GM18520 (cell line): Measurements from ENCODE around the gene GABRQ.

ENCODE experiments used
- ATAC-seq: cut with Tn5 transposase; IDR thresholded peaks from one replicate; pipeline ENCODE4 v1.9.1; 2021; ENCODE audit not compliant: unreplicated experiment

Gene GABRQ

DNA sequence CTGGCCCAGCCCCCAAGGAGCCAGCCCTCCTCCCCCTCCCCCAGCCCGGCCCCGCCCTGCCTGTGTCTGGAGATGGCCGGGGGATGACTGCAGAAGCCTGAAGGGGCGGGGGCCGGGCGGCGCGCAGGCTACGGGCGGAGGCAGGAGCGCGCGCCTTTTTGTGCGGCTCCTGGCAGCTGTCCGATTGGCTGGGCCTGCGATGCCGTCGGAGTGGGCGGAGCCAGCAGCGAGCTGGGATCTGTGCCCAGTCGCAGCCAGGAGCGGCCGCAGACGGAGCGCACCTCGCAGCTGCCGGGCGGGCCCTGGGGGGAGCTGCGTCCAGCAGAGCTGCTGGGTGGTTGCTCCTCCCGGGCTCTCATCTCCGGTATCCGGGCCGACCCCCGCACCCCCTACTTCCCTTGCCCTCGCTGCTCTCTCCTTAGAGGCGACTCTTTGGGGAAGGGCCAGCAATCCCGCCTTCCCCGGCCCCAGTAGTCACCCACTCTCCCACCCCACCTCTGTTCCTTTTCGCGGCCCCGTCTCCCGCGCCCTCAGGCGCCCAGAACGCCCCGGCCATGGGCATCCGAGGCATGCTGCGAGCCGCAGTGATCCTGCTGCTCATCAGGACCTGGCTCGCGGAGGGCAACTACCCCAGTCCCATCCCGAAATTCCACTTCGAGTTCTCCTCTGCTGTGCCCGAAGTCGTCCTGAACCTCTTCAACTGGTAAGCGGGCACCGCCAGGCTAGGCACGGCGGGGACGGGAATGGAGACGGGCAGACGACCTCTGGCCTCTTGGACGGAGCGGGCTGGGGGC is at the start of gene GABRQ:
Gene GABRQ (plus strand): TSS at position 247 of the 794 bp plus-strand sequence. CDS start 308 bp downstream, at position 555.
- no peak for ATAC-seq

GRCh38 chrX:152588206-152588605 is 49.5 kb upstream of the GABRQ start:
- ATAC-seq, result no peak

GRCh38 chrX:152600853-152601633 is 36.7 kb upstream of the GABRQ start:
- ATAC-seq, result no peak

- ATAC-seq, result no peak
These were observed 35.7 kb upstream of the GABRQ start for GRCh38 chrX:152601848-152602616.

- ATAC-seq, result no peak
These were observed 22.9 kb upstream of the GABRQ start for GRCh38 chrX:152614791-152615190.

GRCh38 chrX:152619897-152620296 is 17.8 kb upstream of the GABRQ start:
- no peak for ATAC-seq

DNA sequence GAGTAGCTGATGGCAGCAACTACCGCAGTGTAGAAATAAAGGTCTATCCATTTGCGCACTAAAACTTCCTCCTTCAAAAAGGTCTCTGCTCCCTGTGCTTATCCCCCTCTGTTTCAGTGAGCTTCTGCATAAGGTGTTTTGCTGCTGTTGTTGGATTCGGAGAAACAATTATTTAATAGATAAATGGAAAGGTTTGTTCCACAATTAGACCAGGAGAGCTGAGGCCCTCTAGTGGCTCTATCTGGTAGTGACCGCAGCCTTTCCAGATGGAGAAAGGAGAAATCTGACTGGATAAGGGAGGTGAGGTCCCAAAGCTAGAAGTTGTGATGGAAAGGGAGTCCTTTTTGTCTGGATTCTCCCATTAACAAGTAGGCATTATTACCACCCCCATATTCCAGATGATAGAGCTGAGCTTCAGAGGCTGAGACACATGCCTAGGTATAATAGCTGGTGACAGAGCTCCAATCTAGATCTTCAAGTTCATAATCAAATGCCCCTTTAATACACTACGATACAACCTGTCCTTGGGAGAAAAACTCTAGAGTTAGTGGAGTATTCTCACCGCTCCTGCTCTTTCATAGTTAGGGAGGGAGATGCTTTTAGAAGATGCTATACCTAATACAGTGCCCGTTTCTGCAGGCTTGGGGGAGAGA is 5.1 kb upstream of the GABRQ start:
- ATAC-seq, result no peak

- no peak for ATAC-seq
These were observed 1.8 kb upstream of the GABRQ start for GRCh38 chrX:152635941-152636340.

GRCh38 chrX:152638443-152638904 is 779 bp downstream of the GABRQ start:
- ATAC-seq, result no peak

DNA sequence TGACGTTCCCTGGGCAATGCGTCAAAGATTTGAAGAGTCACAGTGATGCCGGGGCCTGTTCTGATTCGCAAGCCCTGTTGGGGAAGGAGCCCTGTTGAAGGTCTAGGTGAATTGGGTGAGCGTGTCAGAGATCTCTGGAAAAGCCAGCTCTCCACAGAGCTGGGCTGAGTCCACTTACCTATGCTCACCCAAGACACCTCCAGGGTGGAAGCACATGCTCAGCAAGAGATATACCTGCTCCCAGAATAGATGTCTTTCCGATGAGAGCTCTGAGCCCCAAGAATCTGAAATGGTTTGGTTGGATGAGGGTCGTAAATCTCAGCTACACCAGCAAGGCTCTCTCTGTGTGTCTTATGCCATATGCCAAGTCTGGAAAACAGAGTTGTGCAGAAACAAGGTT is 1.7 kb downstream of the GABRQ start:
- ATAC-seq, result no peak

GRCh38 chrX:152640034-152640818 is 2.5 kb downstream of the GABRQ start:
- ATAC-seq, result no peak

DNA sequence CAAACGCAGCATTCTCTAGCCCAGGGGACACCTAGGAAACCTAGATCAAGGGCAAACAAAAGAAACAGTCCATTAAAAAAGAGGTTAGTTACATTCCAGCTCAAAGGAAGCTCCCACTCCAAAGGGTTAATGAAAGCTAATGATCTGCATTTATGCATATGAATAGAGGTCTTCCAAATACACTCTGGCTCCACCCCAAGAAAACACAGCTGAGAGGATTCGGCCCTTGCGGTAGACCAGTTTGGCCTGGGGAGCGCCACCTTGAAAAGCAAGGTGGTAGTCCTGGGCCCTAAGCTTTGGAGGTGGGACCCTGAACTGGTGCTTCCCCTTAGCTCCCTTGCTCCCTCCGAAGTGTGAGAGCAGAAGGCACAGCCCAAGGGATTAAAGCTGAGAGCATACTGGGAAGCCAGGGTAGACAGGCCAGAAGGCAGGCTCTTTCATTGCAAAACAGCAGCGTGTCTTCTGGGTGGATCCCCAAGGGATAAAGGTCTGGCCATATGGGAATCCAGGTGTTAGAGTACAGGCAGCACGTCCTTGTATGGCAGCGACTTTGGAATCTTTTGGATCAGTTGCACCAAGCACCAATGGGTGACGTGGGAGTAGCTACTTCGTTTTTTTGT is 3.7 kb downstream of the GABRQ start:
- no peak for ATAC-seq

GRCh38 chrX:152641996-152642395 is 4.3 kb downstream of the GABRQ start:
- ATAC-seq, result no peak

DNA sequence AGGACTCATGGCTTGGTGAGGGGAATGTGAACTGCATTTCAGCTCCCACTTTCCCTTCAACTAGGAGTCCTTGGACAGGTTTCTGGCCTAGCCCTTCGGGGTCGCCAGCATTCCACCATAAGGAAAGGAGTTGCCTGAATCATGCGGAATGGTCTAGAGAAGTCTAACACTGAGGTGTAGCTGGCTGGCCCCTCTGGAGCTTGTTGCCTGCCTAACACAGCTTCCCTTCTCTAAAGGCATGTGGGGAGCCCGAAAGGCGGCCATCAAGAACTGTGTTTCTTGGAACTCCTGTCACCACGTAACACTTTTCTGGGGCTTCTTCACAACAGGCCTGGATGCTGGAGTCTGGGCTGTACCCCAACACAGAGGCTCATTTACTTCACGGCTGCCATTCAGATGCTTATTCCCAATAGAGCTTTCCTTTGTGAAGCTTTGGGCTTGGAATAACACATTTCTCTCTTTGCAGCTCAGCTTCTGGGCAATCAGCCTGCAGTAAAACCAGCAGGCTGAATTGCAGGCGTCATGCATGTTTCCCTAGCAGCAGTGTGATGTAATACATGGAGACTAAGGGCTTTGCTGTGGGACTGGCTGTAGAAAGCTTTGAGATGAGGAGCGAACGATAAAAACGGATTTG is 5.4 kb downstream of the GABRQ start:
- no peak for ATAC-seq

GRCh38 chrX:152646961-152647360 is 9.3 kb downstream of the GABRQ start:
- no peak for ATAC-seq

DNA sequence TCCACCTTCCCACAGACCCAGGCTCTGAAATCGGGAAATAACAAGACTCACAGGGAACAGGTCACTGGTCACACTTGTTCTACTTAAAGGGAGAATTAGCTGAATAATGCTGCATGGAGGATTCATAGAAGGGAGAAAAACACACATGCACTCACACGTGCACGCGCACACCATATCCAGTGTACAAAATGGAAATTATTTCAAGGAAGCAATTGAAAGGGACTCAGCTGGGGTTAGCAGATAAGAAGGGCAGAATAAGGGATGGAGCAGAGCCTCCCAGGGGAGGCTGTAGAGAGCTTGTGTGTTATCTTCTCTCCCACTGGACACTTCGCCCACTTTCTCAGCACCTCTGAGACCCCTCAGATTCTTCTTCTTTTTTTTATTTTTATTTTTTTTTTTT is 10.3 kb downstream of the GABRQ start:
- no peak for ATAC-seq

- ATAC-seq, result no peak
These were observed 14.4 kb downstream of the GABRQ start for GRCh38 chrX:152652060-152652459.

- no peak for ATAC-seq
These were observed 14.8 kb downstream of the GABRQ start for GRCh38 chrX:152652467-152652866.

DNA sequence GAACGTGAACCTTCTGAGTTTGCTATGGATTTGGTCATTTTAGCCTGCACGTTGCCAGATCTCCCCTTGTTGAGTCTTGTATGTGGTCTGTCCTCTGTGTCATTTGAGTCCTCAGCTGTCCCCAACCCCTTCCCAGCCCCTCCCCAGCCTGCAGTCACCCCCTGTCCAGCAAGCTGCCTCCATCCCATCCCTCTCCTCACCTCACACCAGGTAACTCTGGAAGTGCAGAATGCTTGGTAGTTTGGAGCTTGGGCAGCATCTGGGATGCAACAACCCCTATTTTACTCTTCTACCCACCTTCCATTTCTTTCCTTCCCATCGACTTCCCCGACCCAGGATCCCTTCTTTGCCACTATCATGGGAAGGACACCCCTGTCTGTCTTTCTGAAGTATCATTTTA is 18.4 kb downstream of the GABRQ start:
- no peak for ATAC-seq
